ELR (cell line): Measurements from ENCODE around the gene MYH9.
"Not testable (repeated sequence)": the region's sequence is repeated elsewhere in the genome, so short reads cannot be mapped to it uniquely, and the experiment has no call there.

Experiments
- DNase-seq: peaks from one replicate; pipeline ENCODE4 v3.0.0-alpha.2; 2015; ENCODE audit warnings: low read depth

The MYH9 gene

GRCh38 chr22:36413022-36413775 is 25.4 kb upstream of the MYH9 start:
- peak; percentile 77 for DNase-seq

DNA sequence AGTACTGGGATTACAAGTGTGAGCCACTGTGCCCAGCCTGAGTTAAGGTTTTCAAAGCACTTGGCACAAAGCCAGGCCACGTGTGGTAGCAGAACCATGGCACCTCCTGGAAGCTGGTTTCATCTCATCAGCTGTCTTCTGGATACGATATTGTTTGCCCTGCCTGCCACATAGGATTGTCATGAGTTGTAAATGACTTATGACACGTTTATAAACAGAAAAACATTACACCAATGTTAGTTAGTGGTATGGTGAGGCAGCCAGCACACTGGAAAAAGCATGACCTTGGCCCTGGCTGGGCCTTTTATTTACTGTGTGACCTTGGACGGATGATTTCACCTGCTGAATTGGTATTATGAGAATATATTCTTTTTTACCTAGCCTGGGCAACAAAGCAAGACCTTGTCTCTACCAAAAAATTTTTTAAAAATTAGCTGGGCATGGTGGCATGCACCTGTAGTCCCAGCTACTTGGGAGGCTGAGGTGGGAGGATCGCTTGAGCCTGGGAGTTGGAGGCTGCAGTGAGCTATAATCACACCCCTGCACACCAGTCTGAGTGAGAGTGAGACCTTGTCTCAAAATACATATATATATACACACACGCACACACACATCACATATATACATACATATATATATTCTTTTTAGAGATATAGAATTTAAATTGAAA is 24.0 kb upstream of the MYH9 start:
- DNase-seq: no peak

DNA sequence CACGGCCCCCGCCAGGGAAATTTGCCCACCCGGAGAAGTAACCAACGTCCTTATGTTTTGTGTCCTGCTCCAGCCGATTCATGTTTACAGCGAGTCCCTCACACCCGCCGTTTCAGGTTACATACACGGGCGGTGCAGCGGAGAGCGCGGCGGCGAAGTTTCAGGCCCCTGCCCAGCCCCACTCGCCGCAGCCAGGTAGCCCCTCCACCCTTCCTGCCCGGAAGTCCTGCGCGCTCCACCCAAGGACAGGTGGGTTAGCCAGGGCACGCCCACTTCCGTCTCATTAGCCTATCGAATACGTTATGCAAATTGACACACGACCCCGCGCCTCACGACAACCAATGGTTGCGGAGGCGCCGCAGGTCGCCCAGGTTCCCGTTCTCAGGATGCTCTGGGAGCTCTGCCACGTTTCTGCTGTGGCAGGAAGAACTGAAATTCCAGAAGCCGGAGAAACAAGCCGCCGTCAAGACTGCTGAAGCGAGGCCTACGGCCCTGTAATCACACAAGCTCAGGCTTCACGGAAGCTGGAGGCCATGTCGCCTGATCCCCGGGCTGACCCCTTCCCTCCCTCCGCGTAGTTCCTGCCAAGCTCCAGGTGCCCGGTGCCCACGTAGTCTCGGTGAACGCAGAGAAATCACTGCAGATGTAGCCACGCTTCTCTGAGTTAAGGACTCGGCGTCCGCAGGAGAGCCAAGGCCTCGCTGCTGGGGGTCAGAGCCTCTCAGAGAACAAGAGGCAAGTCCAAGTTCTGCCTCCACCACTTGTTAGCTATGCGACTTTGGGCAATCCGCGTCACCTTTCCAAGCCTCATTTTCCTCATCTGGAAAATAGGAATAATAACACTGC is 22.4 kb upstream of the MYH9 start:
- DNase-seq: no peak

GRCh38 chr22:36409554-36409910 is 21.8 kb upstream of the MYH9 start:
- not testable (repeated sequence) for DNase-seq

DNA sequence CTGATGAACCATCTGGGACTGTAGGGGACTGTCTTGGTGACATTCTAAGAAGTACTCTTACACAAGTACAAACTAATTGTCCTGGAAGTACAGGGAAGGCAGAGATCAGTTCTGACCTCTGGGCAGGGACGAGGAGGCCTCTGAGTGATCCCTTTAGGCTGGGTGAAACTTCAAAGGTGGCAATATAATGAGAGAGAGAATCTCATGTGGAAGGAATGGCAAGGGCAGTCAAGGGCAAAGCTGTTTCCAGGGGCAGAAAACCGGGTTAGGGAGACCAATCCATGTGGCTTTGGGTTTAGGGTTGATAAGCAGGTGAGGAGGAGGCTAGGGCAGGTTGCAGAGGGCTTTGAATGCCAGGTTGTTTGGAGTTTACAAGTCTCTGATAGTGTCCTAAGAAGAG is 21.3 kb upstream of the MYH9 start:
- DNase-seq: no peak

DNA sequence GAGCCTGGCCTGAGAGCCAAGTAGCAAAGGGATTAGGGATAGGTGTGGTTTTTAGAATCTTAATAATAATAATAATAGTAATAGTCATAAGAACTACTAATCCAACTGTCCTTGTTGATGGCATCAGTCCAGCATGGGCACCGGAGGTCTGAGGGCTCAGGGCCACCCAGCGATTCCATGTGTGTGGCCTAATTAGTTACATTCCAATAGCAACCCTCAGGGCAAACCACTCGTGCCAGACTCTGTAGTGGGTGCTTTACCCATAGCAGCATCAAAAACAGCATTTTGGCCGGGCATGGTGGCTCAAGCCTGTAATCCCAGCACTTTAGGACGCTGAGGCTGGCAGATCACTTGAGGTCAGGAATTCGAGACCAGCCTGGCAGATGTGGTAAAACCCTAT is 19.0 kb upstream of the MYH9 start:
- DNase-seq: no peak

DNA sequence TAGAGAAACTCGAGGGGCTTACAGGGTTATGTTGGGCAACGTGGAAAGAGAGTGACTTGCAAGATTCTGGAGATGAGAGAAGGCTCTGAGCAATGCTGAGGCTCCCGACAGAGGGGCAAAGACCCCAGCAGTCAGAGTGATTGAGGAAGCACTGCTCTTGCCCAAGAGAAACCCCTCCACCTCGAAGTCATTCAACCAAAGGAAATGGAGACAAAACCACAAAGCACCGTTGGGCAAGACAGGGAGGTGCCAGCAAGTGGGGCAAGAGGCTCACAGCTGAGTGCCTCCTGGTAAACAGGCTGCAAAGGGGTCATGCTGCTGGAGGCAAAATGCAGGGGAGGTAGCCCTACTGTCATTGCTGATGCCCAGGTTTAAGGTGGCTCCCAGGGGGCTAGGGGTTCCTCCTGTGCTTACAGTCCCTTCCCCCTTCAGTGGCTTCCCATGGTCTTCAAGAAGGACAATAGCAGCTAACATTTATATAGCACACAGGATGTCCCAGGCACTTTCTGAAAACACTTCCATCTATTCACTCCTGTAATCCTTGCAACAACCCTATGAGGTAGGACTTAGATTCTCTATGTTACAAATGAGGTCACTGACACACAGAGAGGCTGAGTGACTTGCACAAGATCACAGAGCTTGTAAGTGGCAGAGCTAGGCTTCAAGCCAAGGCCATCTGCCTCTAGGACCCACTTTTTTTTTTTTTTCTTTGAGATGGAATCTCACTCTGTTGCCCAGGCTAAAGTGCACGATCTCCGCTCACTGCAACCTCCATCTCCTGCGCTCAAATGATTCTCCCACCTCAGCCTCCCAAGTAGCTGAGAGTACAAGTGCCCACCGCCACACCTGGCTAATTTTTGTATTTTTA is 18.1 kb upstream of the MYH9 start:
- peak; percentile 46 for DNase-seq

- no peak for DNase-seq
Observed at GRCh38 chr22:36405221-36405661, 17.5 kb upstream of the MYH9 start.

- no peak for DNase-seq
Observed at GRCh38 chr22:36404446-36404845, 16.7 kb upstream of the MYH9 start.

DNA sequence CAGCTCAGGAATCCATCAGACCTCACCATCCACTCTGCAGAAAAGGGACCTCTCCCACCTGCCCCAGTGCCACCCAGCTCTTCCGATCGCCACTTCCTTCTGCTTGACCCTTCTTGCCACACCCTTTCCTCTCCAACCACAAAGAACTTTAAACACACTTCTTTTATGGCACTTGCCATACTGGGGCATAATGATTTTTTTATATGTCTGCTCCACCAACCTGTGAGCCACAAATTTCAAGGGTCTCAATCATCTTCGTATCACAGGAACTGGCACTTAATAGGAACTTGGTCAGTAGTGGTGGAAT is 11.7 kb upstream of the MYH9 start:
- DNase-seq: no peak

DNA sequence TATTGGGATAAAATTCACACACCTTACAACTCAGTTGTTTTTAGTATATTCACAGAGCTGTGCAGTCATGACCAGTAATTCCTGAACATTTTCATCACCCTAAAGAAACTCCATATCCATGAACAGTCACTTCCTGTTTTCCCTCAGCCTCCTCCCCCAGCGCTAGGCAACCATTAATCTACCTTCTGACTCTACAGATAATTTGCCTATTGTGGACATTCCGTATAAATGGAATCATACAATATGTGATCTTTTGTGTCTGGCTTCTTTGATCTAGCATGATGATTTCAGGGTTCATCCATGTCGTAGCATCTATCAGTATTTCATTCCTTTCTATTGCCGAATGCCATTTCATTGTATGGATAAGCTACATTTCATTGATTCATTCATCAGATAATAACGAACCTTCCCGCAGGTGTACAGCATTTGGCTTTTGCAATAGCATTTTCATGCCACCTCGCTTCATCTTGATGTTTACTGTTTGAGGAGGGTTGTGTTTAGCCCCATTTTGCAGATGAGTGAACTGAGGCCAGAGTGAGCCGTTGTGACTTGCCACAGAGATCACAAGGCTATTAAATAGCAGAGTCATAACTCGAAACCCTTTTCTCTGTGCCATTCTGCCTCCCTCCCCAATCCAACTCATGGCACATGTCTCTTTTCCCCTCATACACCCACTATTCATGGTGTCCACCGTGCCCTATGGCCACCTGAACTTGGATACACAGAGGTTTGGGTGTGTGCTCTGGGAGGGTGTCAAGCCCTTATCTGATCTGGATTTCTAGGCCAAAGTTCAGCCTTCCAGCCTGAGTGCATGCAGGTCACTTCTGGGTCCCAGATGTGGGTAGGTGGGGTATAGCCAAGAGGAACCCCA is 11.1 kb upstream of the MYH9 start:
- DNase-seq: peak; percentile 94

GRCh38 chr22:36397131-36398093 is 9.6 kb upstream of the MYH9 start:
- peak; percentile 90 for DNase-seq

DNA sequence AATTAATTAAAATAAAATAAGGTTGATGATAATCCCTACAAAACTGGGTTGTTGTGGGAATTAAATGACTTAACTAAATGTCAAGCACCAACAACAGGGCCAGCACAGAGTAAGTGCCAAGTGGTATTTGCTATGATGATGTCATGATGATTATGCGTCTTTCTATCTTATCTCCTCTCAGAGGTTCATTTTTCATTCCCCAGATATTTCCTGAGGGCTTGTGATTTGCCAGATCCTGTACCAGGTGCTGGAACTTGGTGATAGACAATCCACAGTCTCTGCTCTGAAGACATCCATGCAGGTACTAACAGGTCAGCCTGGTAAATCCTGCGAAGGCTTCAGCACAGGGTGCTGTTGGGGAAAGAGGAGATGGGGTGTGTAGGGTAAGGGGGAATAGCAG is 8.1 kb upstream of the MYH9 start:
- peak; percentile 79 for DNase-seq

GRCh38 chr22:36395055-36395849 is 7.5 kb upstream of the MYH9 start:
- DNase-seq: no peak

DNA sequence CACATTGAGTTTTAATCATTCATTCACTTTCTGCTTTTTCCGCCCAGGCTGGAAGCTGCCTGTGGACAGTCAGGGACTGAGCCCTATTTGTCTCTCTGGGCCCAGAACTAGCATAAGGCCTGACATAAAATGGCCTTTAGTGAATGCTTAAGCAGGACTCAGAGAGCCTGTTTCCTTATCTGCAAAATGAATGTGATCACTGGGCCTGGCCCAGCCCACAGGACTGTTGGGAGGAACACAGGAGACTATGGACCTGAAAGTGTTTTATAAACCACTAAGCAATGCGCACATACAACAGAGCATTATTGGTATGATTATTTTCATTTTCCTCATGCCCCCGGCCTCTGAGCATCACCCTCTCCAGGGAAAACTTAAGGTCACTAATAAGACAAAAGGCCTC is 3.9 kb upstream of the MYH9 start:
- DNase-seq: no peak

GRCh38 chr22:36389122-36389521 is 1.4 kb upstream of the MYH9 start:
- not testable (repeated sequence) for DNase-seq

DNA sequence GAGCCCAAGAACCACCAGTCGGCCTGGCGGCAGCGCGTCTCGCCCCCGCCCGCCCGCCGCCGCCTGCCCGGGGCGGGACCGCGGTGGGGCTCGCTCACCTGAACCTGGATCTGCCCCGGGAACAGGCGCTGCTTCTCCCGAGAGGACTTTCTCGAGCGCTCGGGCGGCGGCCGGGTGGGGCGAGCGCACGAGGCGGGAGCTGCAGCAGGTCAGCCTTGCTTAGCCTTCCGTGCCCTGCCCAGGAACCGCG is 133 bp downstream of the MYH9 start:
- no peak for DNase-seq

DNA sequence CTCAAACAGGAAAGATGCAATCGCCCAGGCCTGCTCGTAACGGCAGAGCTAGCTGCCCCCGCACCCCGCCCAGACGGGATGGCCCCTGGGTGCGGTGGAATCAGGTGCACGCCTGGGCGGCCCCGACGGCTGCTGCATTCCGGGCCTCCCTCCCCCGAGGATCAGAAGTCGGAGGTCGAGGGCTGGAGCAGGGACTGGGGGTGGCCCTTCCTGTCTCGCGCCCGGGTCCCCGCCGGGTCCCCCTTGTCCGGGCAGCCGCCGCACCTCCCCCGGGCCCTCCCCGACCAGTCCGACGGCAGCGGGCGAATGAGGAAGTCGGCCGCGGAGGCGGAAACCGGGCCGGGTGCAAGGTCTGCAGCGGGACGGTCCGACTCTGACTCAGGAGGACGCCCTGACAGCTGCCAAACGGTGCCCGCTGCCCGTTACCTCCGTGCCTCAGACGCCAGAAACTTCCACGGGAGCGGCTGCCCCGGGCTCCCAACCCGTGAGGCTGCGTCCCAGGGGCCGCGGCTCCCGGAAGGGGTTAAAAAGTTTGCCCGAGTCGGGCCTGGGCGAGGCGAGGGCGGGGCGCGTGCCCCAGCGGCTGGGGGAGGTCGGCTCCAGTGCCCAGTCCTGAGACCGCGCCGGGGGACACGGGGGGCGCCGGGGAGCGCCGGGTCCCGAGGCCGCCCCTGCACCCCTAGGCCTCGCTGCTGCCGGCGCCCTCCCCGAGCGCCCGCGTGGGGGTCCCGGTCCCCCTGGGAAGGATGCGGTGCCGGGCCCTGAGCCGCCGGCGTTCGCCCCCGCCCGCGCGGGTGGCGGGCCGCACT is 663 bp downstream of the MYH9 start:
- peak; percentile 63 for DNase-seq
